HL-60 (cell line): ENCODE data around the gene NPEPL1.

Source experiments
- DNase-seq, 2 experiments: peaks; one replicate each; pipeline ENCODE4 v3.0.0-alpha.2; 2010 to 2020; ENCODE audit warnings: low read depth in 1 of 2, low spot score in 1 of 2
- H3K27ac ChIP-seq: fragments of 250-450 bp; sonication (Bioruptor Pico); replicated peaks from 2 replicates; pipeline ENCODE4 v1.5.1; 2020; ENCODE audit warnings: mild to moderate bottlenecking, moderate library complexity
- H3K27me3 ChIP-seq: fragments of 250-450 bp; sonication (Bioruptor Pico); 2 replicates; pipeline ENCODE4 v1.5.1; 2021; ENCODE audit warnings: mild to moderate bottlenecking, moderate library complexity; ENCODE audit not compliant: insufficient read depth, poor library complexity, severe bottlenecking
- H3K4me3 ChIP-seq: replicated peaks from 2 replicates; pipeline ENCODE4 v1.5.1; 2011; ENCODE audit warnings: mild to moderate bottlenecking, control low read depth, low read length; ENCODE audit not compliant: insufficient read depth
- GABPA ChIP-seq: IDR thresholded peaks from 2 replicates; pipeline ENCODE4 v1.6.1; 2012; ENCODE audit warnings: low read depth
- POLR2AphosphoS5 ChIP-seq: IDR thresholded peaks from 2 replicates; pipeline ENCODE4 v1.6.1; 2012; ENCODE audit warnings: low read depth
- SPI1 ChIP-seq: IDR thresholded peaks from 2 replicates; pipeline ENCODE4 v1.6.1; 2012; ENCODE audit warnings: low read depth, mild to moderate bottlenecking, borderline replicate concordance
- TF ChIP-seq, protein P1 (sequence below): IDR thresholded peaks from one replicate; pipeline ENCODE4 v1.5.1; 2011; ENCODE audit warnings: low read length, control low read depth, inconsistent platforms; ENCODE audit not compliant: insufficient read depth
- TF ChIP-seq, protein P2 (sequence below): IDR thresholded peaks from 2 replicates; pipeline ENCODE4 v1.6.1; 2012; ENCODE audit warnings: low read depth; ENCODE audit not compliant: insufficient replicate concordance

The NPEPL1 gene

DNA sequence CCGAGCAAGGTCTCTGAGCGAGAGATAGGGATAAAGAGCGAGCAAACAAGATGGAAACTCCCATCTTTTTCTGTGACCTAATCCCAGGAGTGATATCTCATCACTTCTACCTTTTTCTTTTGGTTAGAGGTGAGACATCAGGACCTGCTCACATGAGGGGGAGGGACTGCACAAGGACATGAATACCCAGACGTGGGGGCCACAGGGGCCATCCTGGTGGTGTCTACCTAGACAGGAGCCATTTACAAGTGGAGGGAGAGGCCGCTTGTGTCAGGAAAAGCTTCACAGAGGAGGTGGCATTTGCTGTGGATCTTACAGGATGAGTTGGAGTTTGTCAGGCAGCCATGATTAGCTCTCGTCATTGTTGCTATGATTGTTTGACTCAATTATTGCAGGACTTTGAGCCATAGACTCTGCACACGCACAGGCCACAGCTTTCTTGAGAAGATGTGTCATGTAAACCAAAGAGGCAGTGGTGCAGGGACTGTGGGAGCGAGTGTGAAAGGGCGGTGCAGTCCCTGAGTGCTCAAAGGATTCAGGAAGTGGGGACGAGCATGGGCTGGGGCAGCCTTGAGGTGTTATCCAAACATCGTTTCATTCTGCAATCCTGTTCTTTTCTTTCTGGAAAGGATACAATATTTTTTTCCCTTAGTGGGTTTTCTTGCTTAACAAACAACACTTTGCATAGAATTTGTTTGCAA, 7.7 kb downstream of the NPEPL1 start:
- DNase-seq = no peak
- H3K27me3 ChIP-seq = no peaks in the 10 kb centered on the region
- H3K27ac ChIP-seq = no peak overlapping the region
- TF ChIP-seq, protein P1, sequence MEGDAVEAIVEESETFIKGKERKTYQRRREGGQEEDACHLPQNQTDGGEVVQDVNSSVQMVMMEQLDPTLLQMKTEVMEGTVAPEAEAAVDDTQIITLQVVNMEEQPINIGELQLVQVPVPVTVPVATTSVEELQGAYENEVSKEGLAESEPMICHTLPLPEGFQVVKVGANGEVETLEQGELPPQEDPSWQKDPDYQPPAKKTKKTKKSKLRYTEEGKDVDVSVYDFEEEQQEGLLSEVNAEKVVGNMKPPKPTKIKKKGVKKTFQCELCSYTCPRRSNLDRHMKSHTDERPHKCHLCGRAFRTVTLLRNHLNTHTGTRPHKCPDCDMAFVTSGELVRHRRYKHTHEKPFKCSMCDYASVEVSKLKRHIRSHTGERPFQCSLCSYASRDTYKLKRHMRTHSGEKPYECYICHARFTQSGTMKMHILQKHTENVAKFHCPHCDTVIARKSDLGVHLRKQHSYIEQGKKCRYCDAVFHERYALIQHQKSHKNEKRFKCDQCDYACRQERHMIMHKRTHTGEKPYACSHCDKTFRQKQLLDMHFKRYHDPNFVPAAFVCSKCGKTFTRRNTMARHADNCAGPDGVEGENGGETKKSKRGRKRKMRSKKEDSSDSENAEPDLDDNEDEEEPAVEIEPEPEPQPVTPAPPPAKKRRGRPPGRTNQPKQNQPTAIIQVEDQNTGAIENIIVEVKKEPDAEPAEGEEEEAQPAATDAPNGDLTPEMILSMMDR = no peak
- TF ChIP-seq GABPA = no peak
- no peak for TF ChIP-seq SPI1
- TF ChIP-seq, protein P2, sequence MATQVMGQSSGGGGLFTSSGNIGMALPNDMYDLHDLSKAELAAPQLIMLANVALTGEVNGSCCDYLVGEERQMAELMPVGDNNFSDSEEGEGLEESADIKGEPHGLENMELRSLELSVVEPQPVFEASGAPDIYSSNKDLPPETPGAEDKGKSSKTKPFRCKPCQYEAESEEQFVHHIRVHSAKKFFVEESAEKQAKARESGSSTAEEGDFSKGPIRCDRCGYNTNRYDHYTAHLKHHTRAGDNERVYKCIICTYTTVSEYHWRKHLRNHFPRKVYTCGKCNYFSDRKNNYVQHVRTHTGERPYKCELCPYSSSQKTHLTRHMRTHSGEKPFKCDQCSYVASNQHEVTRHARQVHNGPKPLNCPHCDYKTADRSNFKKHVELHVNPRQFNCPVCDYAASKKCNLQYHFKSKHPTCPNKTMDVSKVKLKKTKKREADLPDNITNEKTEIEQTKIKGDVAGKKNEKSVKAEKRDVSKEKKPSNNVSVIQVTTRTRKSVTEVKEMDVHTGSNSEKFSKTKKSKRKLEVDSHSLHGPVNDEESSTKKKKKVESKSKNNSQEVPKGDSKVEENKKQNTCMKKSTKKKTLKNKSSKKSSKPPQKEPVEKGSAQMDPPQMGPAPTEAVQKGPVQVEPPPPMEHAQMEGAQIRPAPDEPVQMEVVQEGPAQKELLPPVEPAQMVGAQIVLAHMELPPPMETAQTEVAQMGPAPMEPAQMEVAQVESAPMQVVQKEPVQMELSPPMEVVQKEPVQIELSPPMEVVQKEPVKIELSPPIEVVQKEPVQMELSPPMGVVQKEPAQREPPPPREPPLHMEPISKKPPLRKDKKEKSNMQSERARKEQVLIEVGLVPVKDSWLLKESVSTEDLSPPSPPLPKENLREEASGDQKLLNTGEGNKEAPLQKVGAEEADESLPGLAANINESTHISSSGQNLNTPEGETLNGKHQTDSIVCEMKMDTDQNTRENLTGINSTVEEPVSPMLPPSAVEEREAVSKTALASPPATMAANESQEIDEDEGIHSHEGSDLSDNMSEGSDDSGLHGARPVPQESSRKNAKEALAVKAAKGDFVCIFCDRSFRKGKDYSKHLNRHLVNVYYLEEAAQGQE = no peak
- TF ChIP-seq POLR2AphosphoS5 = no peak
- H3K4me3 ChIP-seq = no peak overlapping the region

DNA sequence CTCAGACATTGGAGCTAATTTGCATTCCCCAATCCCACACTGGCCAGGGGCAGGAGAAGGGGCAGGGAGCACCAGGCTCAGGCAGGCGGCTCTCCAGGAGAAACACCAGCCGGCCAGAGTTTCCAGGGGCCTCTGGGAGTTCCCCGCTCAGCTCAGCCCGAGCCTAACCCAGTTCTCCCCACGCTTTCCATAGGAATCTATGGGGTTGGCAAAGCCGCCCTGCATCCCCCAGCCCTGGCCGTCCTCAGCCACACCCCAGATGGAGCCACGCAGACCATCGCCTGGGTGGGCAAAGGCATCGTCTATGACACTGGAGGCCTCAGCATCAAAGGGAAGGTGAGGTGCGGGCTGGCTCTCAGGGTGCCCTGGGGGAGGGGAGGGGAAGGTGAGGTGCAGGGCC, 8.2 kb downstream of the NPEPL1 start:
- Histone ChIP-seq H3K27ac (no peak overlapping the region), H3K27me3 (no peaks in the 10 kb centered on the region), H3K4me3 (no peak overlapping the region)
- DNase-seq = no peak
- no peak for TF ChIP-seq GABPA
- TF ChIP-seq, protein P2 = no peak
- TF ChIP-seq, protein P1 = no peak

DNA sequence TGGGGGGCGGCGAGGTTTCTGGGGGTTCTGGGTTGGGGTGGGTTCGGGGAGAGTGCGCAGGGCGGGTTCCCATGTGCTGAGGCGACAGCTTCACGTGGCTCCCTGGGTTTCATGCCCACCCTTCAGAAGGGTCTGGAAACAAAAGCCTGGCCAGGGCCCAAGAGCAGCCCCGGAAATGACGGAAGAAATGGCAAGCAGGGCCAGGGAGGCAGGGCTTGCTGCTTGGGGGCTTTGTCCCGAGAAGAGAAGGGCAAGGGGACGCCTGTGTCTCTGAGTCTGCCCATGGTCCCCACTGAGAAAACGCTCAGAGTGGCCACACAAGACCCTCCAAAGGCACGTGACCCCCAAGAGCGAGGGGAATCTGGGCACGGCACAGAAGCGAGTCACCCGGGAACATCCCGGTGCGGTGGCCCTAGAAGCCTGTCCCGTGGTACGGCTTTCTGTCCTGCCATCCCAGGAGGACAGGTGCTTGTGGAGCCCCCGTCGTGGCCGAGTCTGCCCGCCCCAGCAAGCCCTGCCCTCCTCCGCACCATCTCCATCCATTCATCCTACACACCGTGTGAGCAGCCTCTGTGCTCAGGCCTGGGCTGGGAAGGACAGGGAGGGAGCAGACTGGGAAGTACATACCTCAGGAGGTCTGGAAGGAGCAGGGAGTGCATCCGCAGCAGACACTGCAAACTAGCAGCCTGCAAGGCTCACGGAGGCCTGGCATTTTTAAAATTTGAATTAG, 9.0 kb downstream of the NPEPL1 start:
- Histone ChIP-seq H3K27me3 (no peaks in the 10 kb centered on the region), H3K4me3 (no peak overlapping the region), H3K27ac (no peak overlapping the region)
- TF ChIP-seq SPI1 (no peak), POLR2AphosphoS5 (no peak), GABPA (no peak)
- TF ChIP-seq, protein P2 = no peak
- TF ChIP-seq, protein P1 = no peak
- DNase-seq = no peak
